SK-N-SH (cell line): Measurements from ENCODE around the gene TECTB. TPM values are rescaled to one million over a fixed set of nuclear protein-coding genes. Genes with fewer than 3 reads are reported as not detected.

Source experiments
- CTCF ChIA-PET: fragments of 300-600, 350-600 bp; formaldehyde crosslinking; extraction: SDS; loops from one replicate; lab custom pipeline; 2021; lab: Yijun Ruan, JAX
- POLR2A ChIA-PET: fragments of 350-600 bp; sonication (Branson Sonifier 250); formaldehyde crosslinking; extraction: SDS; loops from one replicate; lab custom pipeline; 2020; ENCODE audit warnings: antibody characterized with exemption, inconsistent platforms; lab: Yijun Ruan, JAX
- DNase-seq: peaks from one replicate; pipeline ENCODE4 v3.0.0; 2012
- H2AFZ ChIP-seq: fragments of 200-600 bp; sonication (generic); 2 replicates; pipeline ENCODE4 v1.8.1; 2016; ENCODE audit warnings: antibody characterized with exemption, mild to moderate bottlenecking, low read depth
- H3F3A ChIP-seq: fragments of 200-600 bp; sonication (generic); replicated peaks from 2 replicates; pipeline ENCODE3; 2016; ENCODE audit warnings: antibody characterized with exemption, mild to moderate bottlenecking; ENCODE audit not compliant: insufficient read depth
- H3K27ac ChIP-seq, 2 experiments: fragments of 200-500 bp in 1 of 2; fragments of 200-600 bp in 1 of 2; sonication (Bioruptor generic) in 1 of 2; sonication (generic), shearing (Covaris generic) in 1 of 2; 2 replicates each; pipeline versions ENCODE4 v1.5.1 to v1.6.1; 2014 to 2016; ENCODE audit warnings: low read depth in 2 of 2, inconsistent platforms in 1 of 2, low read length in 1 of 2, mild to moderate bottlenecking in 1 of 2, mixed read lengths in 1 of 2
- H3K27me3 ChIP-seq: fragments of 200-600 bp; sonication (generic), shearing (Covaris generic); 2 replicates; pipeline ENCODE4 v1.6.1; 2016; ENCODE audit warnings: mixed run types; ENCODE audit not compliant: insufficient read depth
- H3K36me3 ChIP-seq, 2 experiments: fragments of 200-500 bp in 1 of 2; fragments of 200-600 bp in 1 of 2; sonication (Bioruptor generic) in 1 of 2; sonication (generic) in 1 of 2; replicated peaks in 1 of 2; 2 replicates each; pipeline versions ENCODE3 to v1.5.1; 2014 to 2016; ENCODE audit warnings: low read length in 1 of 2, mild to moderate bottlenecking in 1 of 2; ENCODE audit not compliant: insufficient read depth in 2 of 2, control insufficient read depth in 1 of 2
- H3K4me1 ChIP-seq, 2 experiments: fragments of 200-500 bp in 1 of 2; fragments of 200-600 bp in 1 of 2; sonication (Bioruptor generic) in 1 of 2; sonication (generic), shearing (Covaris generic) in 1 of 2; 2 replicates each; pipeline versions ENCODE4 v1.5.1 to v1.6.1; 2014 to 2016; ENCODE audit warnings: low read depth in 1 of 2, low read length in 1 of 2, mixed run types in 1 of 2; ENCODE audit not compliant: insufficient read depth in 2 of 2, control insufficient read depth in 1 of 2
- H3K4me2 ChIP-seq: fragments of 200-600 bp; sonication (generic), shearing (Covaris generic); 2 replicates; pipeline ENCODE4 v1.6.1; 2017; ENCODE audit warnings: mixed run types
- H3K4me3 ChIP-seq, 2 experiments: fragments of 200-500 bp in 1 of 2; fragments of 200-600 bp in 1 of 2; sonication (Bioruptor generic) in 1 of 2; sonication (generic), shearing (Covaris generic) in 1 of 2; 2 replicates each; pipeline versions ENCODE4 v1.5.1 to v1.8.1; 2014 to 2016; ENCODE audit warnings: low read depth in 2 of 2, inconsistent platforms in 1 of 2, low read length in 1 of 2, mild to moderate bottlenecking in 1 of 2, mixed read lengths in 1 of 2, moderate library complexity in 1 of 2
- H3K79me2 ChIP-seq: fragments of 200-600 bp; sonication (generic); 2 replicates; pipeline ENCODE4 v1.8.1; 2017; ENCODE audit warnings: mild to moderate bottlenecking; ENCODE audit not compliant: insufficient read depth
- H3K9ac ChIP-seq: fragments of 200-600 bp; sonication (generic); 2 replicates; pipeline ENCODE4 v1.6.1; 2017; ENCODE audit warnings: mixed run types
- H3K9me2 ChIP-seq: fragments of 200-600 bp; sonication (generic); 2 replicates; pipeline ENCODE4 v1.6.1; 2017; ENCODE audit warnings: mixed run types
- H3K9me3 ChIP-seq: fragments of 200-600 bp; sonication (generic); 2 replicates; pipeline ENCODE4 v1.6.1; 2017; ENCODE audit warnings: mixed run types, mild to moderate bottlenecking, moderate library complexity
- H4K20me1 ChIP-seq: fragments of 200-600 bp; sonication (generic); 2 replicates; pipeline ENCODE4 v1.6.1; 2017; ENCODE audit warnings: mild to moderate bottlenecking, mixed run types; ENCODE audit not compliant: insufficient read depth
- FOSL2 ChIP-seq: IDR thresholded peaks from 2 replicates; pipeline ENCODE4 v1.4.0; 2012; ENCODE audit warnings: low read depth, mild to moderate bottlenecking, moderate library complexity, borderline replicate concordance
- GATA2 ChIP-seq: sonication (generic); formaldehyde crosslinking; IDR thresholded peaks from 2 replicates; pipeline ENCODE4 v1.5.0; 2020; ENCODE audit warnings: mild to moderate bottlenecking, missing genetic modification reagents
- IRF3 ChIP-seq: fragments of 150-350 bp; IDR thresholded peaks from 2 replicates; pipeline ENCODE4 v1.6.1; 2016; ENCODE audit warnings: mild to moderate bottlenecking, low read depth, low read length
- JUND ChIP-seq: IDR thresholded peaks from 2 replicates; pipeline ENCODE4 v1.4.0; 2012
- MAX ChIP-seq: IDR thresholded peaks from 2 replicates; pipeline ENCODE4 v1.4.0; 2012; ENCODE audit warnings: low read depth
- MEF2A ChIP-seq: IDR thresholded peaks from 2 replicates; pipeline ENCODE4 v1.4.0; 2012; ENCODE audit warnings: low read depth, borderline replicate concordance
- PBX3 ChIP-seq: IDR thresholded peaks from 2 replicates; pipeline ENCODE4; 2012
- POLR2AphosphoS5 ChIP-seq: IDR thresholded peaks from 2 replicates; pipeline ENCODE4 v1.6.1; 2012; ENCODE audit warnings: low read depth, low read length
- RCOR1 ChIP-seq: fragments of 150-350 bp; IDR thresholded peaks from 2 replicates; pipeline ENCODE4 v1.6.1; 2017; ENCODE audit warnings: antibody characterized with exemption, low read length
- WGBS: methylation state at CpG from one replicate; pipeline ENCODE4 v1.1.6; 2017; ENCODE audit warnings: low lambda C conversion rate; 5-methylcytosine and 5-hydroxymethylcytosine counted together
- polyA plus RNA-seq, 3 experiments: library from polyadenylated mRNA; depleted of rRNA; stranded (reverse); fragments of >200 nt; gene quantifications; 2 replicates each; pipeline ENCODE4 v1.2.3, GENCODE V29; 2012

The TECTB gene
- polyA plus RNA-seq, 1 of the 3 experiments (the other 2 are of a cell fraction), result not detected

GRCh38 chr10:112294169-112294568 lies 11.0 kb downstream of the TECTB start:
- no peak for DNase-seq
- WGBS, result 59% methylated on average over 5 of the region's 5 CpGs
- Histone ChIP-seq H3K79me2 (no peaks in the 10 kb centered on the region), H3K9me3 (no peaks in the 10 kb centered on the region), H3K27ac (no peak overlapping the region; a peak in 1 of 4 replicates), H3K9me2 (no peaks in the 10 kb centered on the region), H3K4me1 (peaks cover 0 to 29% of the 10 kb centered on the region in 2 experiments; a peak in 2 of 4 replicates), H2AFZ (no peak overlapping the region), H3K4me2 (no peak overlapping the region), H3F3A (no peaks in the 10 kb centered on the region), H3K4me3 (no peak overlapping the region), H3K36me3 (no peaks in the 10 kb centered on the region), H3K27me3 (no peaks in the 10 kb centered on the region), H3K9ac (no peak overlapping the region), H4K20me1 (no peaks in the 10 kb centered on the region)
- POLR2A ChIA-PET, result no interaction called here
- peak; percentile 56; the same call in 1 of the 2 replicates for TF ChIP-seq RCOR1
- TF ChIP-seq MAX, result no peak
- CTCF ChIA-PET, result interaction anchor here (1.0 to 5.4 kb wide), 5 partner anchors 10 to 157 kb away, joined by 4 to 27 read pairs (median 6); no protein-coding TSS in a partner anchor

GRCh38 chr10:112295853-112296830 lies 12.9 kb downstream of the TECTB start:
- ChIA-PET CTCF (interaction anchor here (1.3 to 5.4 kb wide), 3 partner anchors 12 to 139 kb away, joined by 3 to 27 read pairs (median 3); no protein-coding TSS in a partner anchor), POLR2A (no interaction called here)
- Histone ChIP-seq H2AFZ (no peak overlapping the region), H3K27ac (peak overlapping the region in 1 of 2 experiments; percentile 24; a peak in 2 of 4 replicates), H3K4me3 (no peak overlapping the region), H3K9ac (no peak overlapping the region), H4K20me1 (no peaks in the 10 kb centered on the region), H3F3A (no peaks in the 10 kb centered on the region), H3K36me3 (no peaks in the 10 kb centered on the region), H3K9me3 (no peaks in the 10 kb centered on the region), H3K4me1 (peaks cover 0 to 29% of the 10 kb centered on the region in 2 experiments; a peak in 2 of 4 replicates), H3K9me2 (no peaks in the 10 kb centered on the region), H3K79me2 (no peaks in the 10 kb centered on the region), H3K4me2 (no peak overlapping the region), H3K27me3 (no peaks in the 10 kb centered on the region)
- DNase-seq, result peak; percentile 29
- TF ChIP-seq GATA2 (CRISPR knock-in tag) (0 out of 2 replicates have a peak, but pooled peaks have one; percentile 14), FOSL2 (no peak)
- WGBS, result 25% methylated on average over 8 of the region's 8 CpGs

GRCh38 chr10:112296908-112297331 lies 13.7 kb downstream of the TECTB start:
- no peaks in the 10 kb centered on the region for H3K27me3 ChIP-seq
- H2AFZ ChIP-seq, result no peak overlapping the region
- ChIA-PET POLR2A (no interaction called here), CTCF (interaction anchor here (1.4 to 5.4 kb wide), 2 partner anchors 11 to 138 kb away, joined by 3 to 27 read pairs; no protein-coding TSS in a partner anchor)
- H3F3A ChIP-seq, result no peaks in the 10 kb centered on the region
- no peak overlapping the region; a peak in 1 of 4 replicates for H3K27ac ChIP-seq
- no peak for TF ChIP-seq IRF3
- no peak for TF ChIP-seq PBX3
- TF ChIP-seq POLR2AphosphoS5, result no peak
- no peak for TF ChIP-seq JUND
- TF ChIP-seq MEF2A, result no peak
- no peaks in the 10 kb centered on the region for H4K20me1 ChIP-seq
- no peaks in the 10 kb centered on the region for H3K79me2 ChIP-seq
- no peak overlapping the region for H3K4me3 ChIP-seq
- H3K9ac ChIP-seq, result no peak overlapping the region
- H3K4me2 ChIP-seq, result no peak overlapping the region
- H3K36me3 ChIP-seq, result no peaks in the 10 kb centered on the region
- H3K9me2 ChIP-seq, result no peaks in the 10 kb centered on the region
- DNase-seq, result peak; percentile 26
- peaks cover 0 to 29% of the 10 kb centered on the region in 2 experiments; a peak in 2 of 4 replicates for H3K4me1 ChIP-seq
- H3K9me3 ChIP-seq, result no peaks in the 10 kb centered on the region
- 54% methylated on average over 7 of the region's 9 CpGs for WGBS
